Transverse colon (tissue), 4 donors: ENCODE results near the gene GPR101.

ENCODE experiments used
- POLR2A ChIP-seq: fragments of 450-650 bp; IDR thresholded peaks from one replicate; pipeline ENCODE4 v1.6.1; 2016; ENCODE audit warnings: antibody characterized with exemption, mild to moderate bottlenecking, moderate library complexity
- POLR2AphosphoS5 ChIP-seq, 3 donors: sonication (generic); formaldehyde crosslinking; IDR thresholded peaks; one replicate each; pipeline ENCODE4 v1.6.1; 2016; ENCODE audit warnings: antibody characterized with exemption in 3 of 3
- TF ChIP-seq, protein P1 (sequence below), 5 experiments: fragments of 200-600 bp in 3 of 5; fragments of 450-650 bp in 2 of 5; sonication (generic) in 3 of 5; IDR thresholded peaks; 1 replicate in 2 of 5; 2 replicates in 3 of 5; pipeline ENCODE4 v1.5.1; 2016 to 2017; ENCODE audit warnings: antibody characterized with exemption in 5 of 5, inconsistent platforms in 3 of 5, mild to moderate bottlenecking in 2 of 5, moderate library complexity in 1 of 5

DNA sequence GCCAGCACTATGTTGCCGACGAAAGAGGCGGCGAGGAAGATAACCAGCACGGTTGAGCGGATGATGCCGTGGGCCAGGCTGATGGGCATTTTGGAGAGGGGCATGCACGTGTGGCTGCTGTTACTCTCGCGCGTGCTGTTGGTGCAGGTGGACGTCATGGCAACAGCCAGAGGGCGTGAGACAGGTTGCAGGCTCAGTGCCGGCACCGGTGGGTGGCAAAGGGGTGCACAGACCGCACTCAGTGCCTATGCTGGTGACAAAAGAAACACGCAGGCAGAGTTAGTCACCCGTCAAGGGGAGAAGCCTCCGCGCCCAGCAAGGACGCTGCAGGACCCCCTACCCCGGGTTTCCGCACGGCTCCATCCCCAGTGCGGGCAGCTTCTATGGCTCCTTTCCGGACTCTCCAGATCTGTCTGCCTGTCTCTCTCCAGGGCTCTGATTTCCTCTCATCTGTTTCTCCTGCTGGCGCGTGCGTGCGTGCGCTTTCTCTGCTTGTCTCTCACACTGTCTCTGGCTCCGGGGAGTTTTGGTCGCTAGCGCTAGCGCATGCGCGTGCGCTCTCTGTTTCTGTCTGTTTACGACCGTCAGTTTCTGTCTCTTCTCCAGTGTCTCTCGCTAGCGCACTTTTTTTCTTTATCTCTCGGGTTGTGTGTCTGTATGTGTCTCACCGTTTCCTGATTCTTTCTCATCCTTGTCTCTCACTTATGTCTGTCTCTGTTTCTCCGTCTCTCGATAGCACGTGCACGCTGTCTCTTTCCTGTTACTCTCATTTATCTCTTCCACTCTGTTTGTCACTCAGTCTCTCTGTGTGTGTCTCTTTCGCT, 2.1 kb downstream of the GPR101 start:
- TF ChIP-seq, protein P1, sequence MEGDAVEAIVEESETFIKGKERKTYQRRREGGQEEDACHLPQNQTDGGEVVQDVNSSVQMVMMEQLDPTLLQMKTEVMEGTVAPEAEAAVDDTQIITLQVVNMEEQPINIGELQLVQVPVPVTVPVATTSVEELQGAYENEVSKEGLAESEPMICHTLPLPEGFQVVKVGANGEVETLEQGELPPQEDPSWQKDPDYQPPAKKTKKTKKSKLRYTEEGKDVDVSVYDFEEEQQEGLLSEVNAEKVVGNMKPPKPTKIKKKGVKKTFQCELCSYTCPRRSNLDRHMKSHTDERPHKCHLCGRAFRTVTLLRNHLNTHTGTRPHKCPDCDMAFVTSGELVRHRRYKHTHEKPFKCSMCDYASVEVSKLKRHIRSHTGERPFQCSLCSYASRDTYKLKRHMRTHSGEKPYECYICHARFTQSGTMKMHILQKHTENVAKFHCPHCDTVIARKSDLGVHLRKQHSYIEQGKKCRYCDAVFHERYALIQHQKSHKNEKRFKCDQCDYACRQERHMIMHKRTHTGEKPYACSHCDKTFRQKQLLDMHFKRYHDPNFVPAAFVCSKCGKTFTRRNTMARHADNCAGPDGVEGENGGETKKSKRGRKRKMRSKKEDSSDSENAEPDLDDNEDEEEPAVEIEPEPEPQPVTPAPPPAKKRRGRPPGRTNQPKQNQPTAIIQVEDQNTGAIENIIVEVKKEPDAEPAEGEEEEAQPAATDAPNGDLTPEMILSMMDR (IDR thresholded peaks at IDR 0.05), result no peak
- TF ChIP-seq POLR2A, result no peak
- no peak for TF ChIP-seq POLR2AphosphoS5 (IDR thresholded peaks at IDR 0.05)
